ENCODE measurements around the gene DLX4. TPM values are rescaled to one million over a fixed set of nuclear protein-coding genes. Genes with fewer than 3 reads are reported as not detected.
A peak's percentile ranks its signal among the peaks of the same experiment; 100 is the strongest.

DLX4 gene
- total RNA-seq, 4 donors from 2014 or later: 1.4 to 5.7 (median 3.4) TPM

GRCh38 chr17:49968405-49969133 is 421 bp upstream of the DLX4 start:
- TF ChIP-seq EP300 (IDR thresholded peaks at IDR 0.05): no peak
- no peak for TF ChIP-seq CTCF (IDR thresholded peaks at IDR 0.05)
- no peak for TF ChIP-seq POLR2AphosphoS5 (IDR thresholded peaks at IDR 0.05)
- no peak for TF ChIP-seq POLR2A (IDR thresholded peaks at IDR 0.05)
- 0% methylated on average over 11 of the region's 64 CpGs for WGBS
- peaks cover 44% of the 10 kb centered on the region for H3K4me1 ChIP-seq
- H3K4me3 ChIP-seq: peak overlapping the region; percentile 56
- H3K27me3 ChIP-seq: peaks cover 100% of the 10 kb centered on the region
- H3K36me3 ChIP-seq: no peaks in the 10 kb centered on the region
- DNase-seq (ENCODE audit: low spot score in 2 of 2): no peak
- no peaks in the 10 kb centered on the region for H3K9me3 ChIP-seq
- peak overlapping the region; percentile 62 for H3K27ac ChIP-seq

GRCh38 chr17:49969795-49970389 is 902 bp downstream of the DLX4 start:
- Histone ChIP-seq H3K4me3 (peak overlapping the region; percentile 56), H3K9me3 (no peaks in the 10 kb centered on the region), H3K27me3 (peaks cover 98% of the 10 kb centered on the region), H3K4me1 (peaks cover 39% of the 10 kb centered on the region), H3K27ac (no peak overlapping the region), H3K36me3 (no peaks in the 10 kb centered on the region)
- 44% methylated on average over 14 of the region's 18 CpGs for WGBS
- DNase-seq (ENCODE audit: low spot score in 2 of 2): no peak
- no peak for TF ChIP-seq POLR2A (IDR thresholded peaks at IDR 0.05)
- no peak for TF ChIP-seq POLR2AphosphoS5 (IDR thresholded peaks at IDR 0.05)
- TF ChIP-seq EP300 (IDR thresholded peaks at IDR 0.05): no peak
- no peak for TF ChIP-seq CTCF (IDR thresholded peaks at IDR 0.05)

GRCh38 chr17:49970498-49970897 is 1.5 kb downstream of the DLX4 start:
- Histone ChIP-seq H3K27me3 (peaks cover 98% of the 10 kb centered on the region), H3K9me3 (no peaks in the 10 kb centered on the region), H3K36me3 (no peaks in the 10 kb centered on the region), H3K4me3 (no peak overlapping the region), H3K27ac (no peak overlapping the region), H3K4me1 (peaks cover 43% of the 10 kb centered on the region)
- 71% methylated on average over 1 of the region's 3 CpGs for WGBS
- TF ChIP-seq POLR2AphosphoS5 (IDR thresholded peaks at IDR 0.05) (no peak), CTCF (IDR thresholded peaks at IDR 0.05) (no peak), EP300 (IDR thresholded peaks at IDR 0.05) (no peak), POLR2A (IDR thresholded peaks at IDR 0.05) (no peak)
- DNase-seq (ENCODE audit: low spot score in 2 of 2): no peak

GRCh38 chr17:49971199-49971847 is 2.3 kb downstream of the DLX4 start:
- H3K36me3 ChIP-seq: no peaks in the 10 kb centered on the region
- no peak overlapping the region for H3K27ac ChIP-seq
- WGBS: 31% methylated on average over 19 of the region's 35 CpGs
- H3K4me3 ChIP-seq: peak overlapping the region; percentile 36
- peaks cover 51% of the 10 kb centered on the region for H3K4me1 ChIP-seq
- DNase-seq (ENCODE audit: low spot score in 2 of 2): no peak
- peaks cover 94% of the 10 kb centered on the region for H3K27me3 ChIP-seq
- no peaks in the 10 kb centered on the region for H3K9me3 ChIP-seq
- no peak for TF ChIP-seq EP300 (IDR thresholded peaks at IDR 0.05)
- TF ChIP-seq POLR2A (IDR thresholded peaks at IDR 0.05): no peak
- TF ChIP-seq POLR2AphosphoS5 (IDR thresholded peaks at IDR 0.05): no peak
- TF ChIP-seq CTCF (IDR thresholded peaks at IDR 0.05): no peak
